ENCODE measurements around the gene HEATR5A. TPM values are rescaled to one million over a fixed set of nuclear protein-coding genes. Genes with fewer than 3 reads are reported as not detected.
A peak's percentile ranks its signal among the peaks of the same experiment; 100 is the strongest.

HEATR5A gene
- total and polyA plus RNA-seq, 2 of the 13 experiments (the other 11 are each of a cell fraction or from before 2014, with no cell fraction given): 36.4 to 105 TPM

DNA sequence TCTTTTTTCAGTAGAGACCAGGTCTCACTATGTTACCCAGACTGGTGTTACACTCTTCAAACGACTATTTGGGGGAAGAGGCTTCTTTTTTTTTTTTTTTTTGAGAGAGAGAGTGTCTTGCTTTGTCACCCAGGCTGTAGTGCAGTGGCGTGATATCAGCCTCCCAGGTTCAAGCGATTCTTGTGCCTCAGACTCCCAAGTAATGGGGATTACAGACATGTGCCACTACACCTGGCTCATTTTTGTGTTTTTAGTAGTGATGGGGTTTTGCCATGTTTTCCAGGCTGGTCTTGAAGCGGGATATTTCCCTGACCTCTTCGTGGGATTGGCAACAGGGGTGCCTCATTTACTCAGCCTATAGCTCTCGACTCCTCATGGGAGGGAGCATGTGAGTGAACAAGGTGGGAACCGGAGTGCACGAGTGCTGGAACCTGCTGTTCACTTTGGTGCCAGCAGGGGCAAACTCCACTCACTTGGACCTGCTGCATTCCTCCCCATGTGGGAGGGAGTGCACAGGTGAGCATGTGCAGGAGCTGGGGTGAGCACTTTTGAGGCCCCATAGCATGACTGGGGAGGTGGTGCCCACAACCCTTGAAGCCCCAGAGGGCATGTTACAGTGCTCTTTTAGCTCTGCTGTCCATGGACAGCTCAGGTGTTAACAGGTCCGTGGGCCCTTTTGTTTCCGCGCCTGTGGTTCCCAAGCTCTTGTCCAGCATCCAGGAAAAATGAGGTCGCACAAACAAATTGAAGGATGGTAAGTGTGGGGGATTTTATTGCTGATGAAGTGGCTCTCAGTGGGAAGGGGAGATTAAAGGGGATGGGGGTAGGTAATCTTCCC lies 133.7 kb downstream of the HEATR5A start (continued):
- TF ChIP-seq ZNF740 (CRISPR knock-in tag; IDR thresholded peaks at IDR 0.05) (peak; percentile 53; the same call in 1 of the 2 replicates), POLR2AphosphoS2 (IDR thresholded peaks at IDR 0.05; ENCODE audit: low read depth, low read length) (no peak), WIZ (CRISPR knock-in tag; IDR thresholded peaks at IDR 0.05) (no peak), HNRNPLL (IDR thresholded peaks at IDR 0.05; ENCODE audit: low read depth, low read length, poor library complexity, severe bottlenecking) (no peak), FOXP4 (CRISPR knock-in tag; IDR thresholded peaks at IDR 0.05) (peak; percentile 44), ZNF674 (CRISPR knock-in tag; IDR thresholded peaks at IDR 0.05; ENCODE audit: low read depth) (0 out of 2 replicates have a peak, but pooled peaks have one; percentile 54), BCL6 (CRISPR knock-in tag; IDR thresholded peaks at IDR 0.05) (peak; percentile 73), ZNF792 (CRISPR knock-in tag; IDR thresholded peaks at IDR 0.05) (peak; percentile 90), PAWR (CRISPR knock-in tag; IDR thresholded peaks at IDR 0.05; ENCODE audit: borderline replicate concordance) (no peak), HDAC1 (CRISPR knock-in tag; IDR thresholded peaks at IDR 0.05) (peak; percentile 70; the same call in 1 of the 2 replicates), ZBTB7B (CRISPR knock-in tag; IDR thresholded peaks at IDR 0.05) (peak; percentile 46; the same call in 1 of the 2 replicates), ZNF274 (CRISPR knock-in tag; IDR thresholded peaks at IDR 0.05) (peak; percentile 98), NRL (CRISPR knock-in tag; IDR thresholded peaks at IDR 0.05; ENCODE audit: borderline replicate concordance) (peak; percentile 96), ZNF468 (CRISPR knock-in tag; IDR thresholded peaks at IDR 0.05) (no peak), SOX6 (IDR thresholded peaks at IDR 0.05) (no peak), SOX6 (CRISPR knock-in tag; IDR thresholded peaks at IDR 0.05) (peak; percentile 55), ARNT (IDR thresholded peaks at IDR 0.05) (no peak), ZNF326 (CRISPR knock-in tag; IDR thresholded peaks at IDR 0.05; ENCODE audit: borderline replicate concordance) (no peak), PCBP2 (optimal IDR thresholded peaks at IDR 0.05; ENCODE audit: low read depth, low read length, poor library complexity, severe bottlenecking) (no peak), MLX (CRISPR knock-in tag; IDR thresholded peaks at IDR 0.05) (peak; percentile 50)
- TF ChIP-seq, protein P1, sequence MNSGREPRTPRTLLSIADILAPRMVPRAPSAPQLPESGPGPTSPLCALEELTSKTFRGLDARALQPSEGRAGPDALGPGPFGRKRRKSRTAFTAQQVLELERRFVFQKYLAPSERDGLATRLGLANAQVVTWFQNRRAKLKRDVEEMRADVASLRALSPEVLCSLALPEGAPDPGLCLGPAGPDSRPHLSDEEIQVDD (CRISPR knock-in tag; IDR thresholded peaks at IDR 0.05; ENCODE audit: borderline replicate concordance): peak; percentile 95
- TF ChIP-seq, protein P2, sequence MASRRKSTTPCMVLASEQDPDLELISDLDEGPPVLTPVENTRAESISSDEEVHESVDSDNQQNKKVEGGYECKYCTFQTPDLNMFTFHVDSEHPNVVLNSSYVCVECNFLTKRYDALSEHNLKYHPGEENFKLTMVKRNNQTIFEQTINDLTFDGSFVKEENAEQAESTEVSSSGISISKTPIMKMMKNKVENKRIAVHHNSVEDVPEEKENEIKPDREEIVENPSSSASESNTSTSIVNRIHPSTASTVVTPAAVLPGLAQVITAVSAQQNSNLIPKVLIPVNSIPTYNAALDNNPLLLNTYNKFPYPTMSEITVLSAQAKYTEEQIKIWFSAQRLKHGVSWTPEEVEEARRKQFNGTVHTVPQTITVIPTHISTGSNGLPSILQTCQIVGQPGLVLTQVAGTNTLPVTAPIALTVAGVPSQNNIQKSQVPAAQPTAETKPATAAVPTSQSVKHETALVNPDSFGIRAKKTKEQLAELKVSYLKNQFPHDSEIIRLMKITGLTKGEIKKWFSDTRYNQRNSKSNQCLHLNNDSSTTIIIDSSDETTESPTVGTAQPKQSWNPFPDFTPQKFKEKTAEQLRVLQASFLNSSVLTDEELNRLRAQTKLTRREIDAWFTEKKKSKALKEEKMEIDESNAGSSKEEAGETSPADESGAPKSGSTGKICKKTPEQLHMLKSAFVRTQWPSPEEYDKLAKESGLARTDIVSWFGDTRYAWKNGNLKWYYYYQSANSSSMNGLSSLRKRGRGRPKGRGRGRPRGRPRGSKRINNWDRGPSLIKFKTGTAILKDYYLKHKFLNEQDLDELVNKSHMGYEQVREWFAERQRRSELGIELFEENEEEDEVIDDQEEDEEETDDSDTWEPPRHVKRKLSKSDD (CRISPR knock-in tag; IDR thresholded peaks at IDR 0.05; ENCODE audit: low read depth): no peak
- TF ChIP-seq, protein P3, sequence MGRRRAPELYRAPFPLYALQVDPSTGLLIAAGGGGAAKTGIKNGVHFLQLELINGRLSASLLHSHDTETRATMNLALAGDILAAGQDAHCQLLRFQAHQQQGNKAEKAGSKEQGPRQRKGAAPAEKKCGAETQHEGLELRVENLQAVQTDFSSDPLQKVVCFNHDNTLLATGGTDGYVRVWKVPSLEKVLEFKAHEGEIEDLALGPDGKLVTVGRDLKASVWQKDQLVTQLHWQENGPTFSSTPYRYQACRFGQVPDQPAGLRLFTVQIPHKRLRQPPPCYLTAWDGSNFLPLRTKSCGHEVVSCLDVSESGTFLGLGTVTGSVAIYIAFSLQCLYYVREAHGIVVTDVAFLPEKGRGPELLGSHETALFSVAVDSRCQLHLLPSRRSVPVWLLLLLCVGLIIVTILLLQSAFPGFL (CRISPR knock-in tag; IDR thresholded peaks at IDR 0.05): no peak
